Rectal smooth muscle tissue (tissue), 1 donor: ENCODE data around the gene HINT2.

Experiments
- H3K27ac ChIP-seq: one replicate; pipeline ENCODE4 v1.7.0; 2013; ENCODE audit warnings: low read depth, low read length, inconsistent platforms
- H3K27me3 ChIP-seq: one replicate; pipeline ENCODE4 v1.7.0; 2013; ENCODE audit warnings: low read length; ENCODE audit not compliant: control insufficient read depth, insufficient read depth
- H3K36me3 ChIP-seq: one replicate; pipeline ENCODE4 v1.7.0; 2013; ENCODE audit warnings: low read length; ENCODE audit not compliant: control insufficient read depth, insufficient read depth
- H3K4me1 ChIP-seq: one replicate; pipeline ENCODE4 v1.7.0; 2013; ENCODE audit warnings: low read length; ENCODE audit not compliant: control insufficient read depth, insufficient read depth
- H3K4me3 ChIP-seq: one replicate; pipeline ENCODE4 v1.7.0; 2013; ENCODE audit warnings: low read length
- H3K9ac ChIP-seq: one replicate; pipeline ENCODE4 v1.7.0; 2013; ENCODE audit warnings: low read length

HINT2 gene

DNA sequence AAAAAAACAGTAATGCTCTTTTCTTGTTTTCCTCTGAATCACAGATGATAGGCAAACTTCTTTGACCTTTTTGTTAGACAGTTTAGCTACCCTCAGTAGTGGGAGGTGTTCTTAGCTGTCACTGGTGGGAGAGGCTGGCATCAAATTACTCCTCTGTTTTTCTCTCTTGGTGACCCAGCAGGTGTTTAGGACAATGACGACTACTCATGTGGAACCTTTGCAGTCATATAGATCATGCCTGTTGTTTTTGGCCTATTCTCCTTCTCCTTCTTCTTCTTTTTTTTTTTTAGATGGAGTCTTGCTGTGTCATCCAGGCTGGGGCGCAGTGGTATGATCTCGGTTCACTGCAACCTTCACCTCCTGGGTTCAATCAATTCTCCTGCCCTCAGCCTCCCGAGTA, 38.8 kb downstream of the HINT2 start:
- Histone ChIP-seq H3K27me3 (no peaks in the 10 kb centered on the region), H3K4me3 (no peak overlapping the region), H3K4me1 (no peaks in the 10 kb centered on the region), H3K9ac (no peak overlapping the region), H3K27ac (no peak overlapping the region), H3K36me3 (no peaks in the 10 kb centered on the region)

DNA sequence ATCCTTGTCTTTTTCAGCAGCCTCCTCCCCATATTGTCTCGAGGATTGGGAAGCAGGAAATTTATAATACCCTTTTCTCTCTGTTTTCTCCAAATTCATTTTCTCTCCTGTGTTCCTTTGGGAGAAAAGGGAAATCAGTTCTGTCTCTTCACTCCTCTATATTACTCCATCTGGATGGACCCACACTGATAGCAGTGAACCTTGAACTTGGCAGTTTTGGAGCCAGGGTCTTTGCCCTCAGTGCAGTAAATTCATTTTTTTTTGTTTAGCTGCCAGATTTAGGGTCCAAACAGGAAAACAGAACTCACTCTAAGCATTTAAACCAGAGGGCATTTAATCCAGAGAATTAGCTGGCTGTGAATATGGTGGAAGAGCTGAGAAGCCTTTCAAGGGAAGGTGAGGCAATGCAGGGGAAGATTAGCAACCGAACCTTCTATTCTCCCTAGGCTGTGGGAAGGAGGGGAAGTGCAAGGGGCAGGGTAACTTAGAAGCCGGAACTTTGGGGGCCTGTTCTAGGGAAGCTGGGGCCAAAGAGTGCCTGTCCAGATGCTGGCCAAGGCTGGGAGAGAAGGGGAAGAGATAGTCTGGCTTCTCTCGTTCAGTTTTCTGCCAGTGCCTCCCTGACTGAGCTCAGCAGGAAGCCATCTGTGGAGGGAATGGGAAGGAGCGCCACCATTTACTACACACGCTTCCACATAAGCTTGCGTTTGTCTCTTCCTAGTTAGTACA, 39.8 kb downstream of the HINT2 start:
- no peaks in the 10 kb centered on the region for H3K4me1 ChIP-seq
- H3K27me3 ChIP-seq: no peaks in the 10 kb centered on the region
- no peak overlapping the region for H3K9ac ChIP-seq
- H3K4me3 ChIP-seq: no peak overlapping the region
- H3K36me3 ChIP-seq: no peaks in the 10 kb centered on the region
- no peak overlapping the region for H3K27ac ChIP-seq

DNA sequence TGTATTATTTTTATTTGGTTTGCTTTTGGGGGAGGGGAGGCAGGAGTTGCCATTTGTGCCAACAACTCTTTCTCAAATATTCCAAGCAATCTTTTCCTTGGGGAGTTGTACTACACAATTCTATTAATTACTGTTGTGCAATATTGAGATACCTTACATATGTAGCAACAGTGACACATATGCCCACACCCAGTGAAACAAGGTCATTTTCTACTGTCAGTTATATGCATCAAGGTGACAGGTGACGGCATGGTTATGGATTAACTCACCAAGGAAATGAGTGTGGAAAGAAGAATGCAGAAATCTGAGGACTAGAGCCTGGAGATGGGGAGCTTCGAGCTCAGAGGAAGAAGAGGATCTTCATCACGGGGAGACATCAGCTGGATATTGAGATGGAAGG, 42.9 kb downstream of the HINT2 start:
- no peak overlapping the region for H3K4me3 ChIP-seq
- H3K9ac ChIP-seq: no peak overlapping the region
- H3K4me1 ChIP-seq: no peaks in the 10 kb centered on the region
- no peaks in the 10 kb centered on the region for H3K27me3 ChIP-seq
- no peak overlapping the region for H3K27ac ChIP-seq
- no peaks in the 10 kb centered on the region for H3K36me3 ChIP-seq

DNA sequence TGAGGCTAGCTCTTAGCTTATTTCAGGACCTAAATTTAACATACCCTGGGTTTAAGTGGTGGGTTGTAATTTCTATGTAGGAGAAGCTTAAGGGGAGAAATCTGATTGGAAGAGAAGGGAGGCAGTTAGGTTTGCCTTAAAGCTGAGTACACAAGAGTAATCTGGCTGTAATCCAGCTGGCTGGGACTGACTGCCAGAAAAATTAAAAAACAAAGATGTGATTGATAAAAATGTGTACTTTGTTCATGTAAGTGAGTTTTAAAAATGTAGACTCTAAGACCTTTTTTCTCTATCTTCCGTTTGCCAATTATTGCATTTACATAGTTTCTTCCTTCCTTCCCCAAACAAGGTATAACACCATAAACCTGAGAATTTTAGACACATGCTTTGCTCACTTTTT, 43.3 kb downstream of the HINT2 start:
- Histone ChIP-seq H3K4me1 (no peaks in the 10 kb centered on the region), H3K4me3 (no peak overlapping the region), H3K27me3 (no peaks in the 10 kb centered on the region), H3K27ac (no peak overlapping the region), H3K9ac (no peak overlapping the region), H3K36me3 (no peaks in the 10 kb centered on the region)

DNA sequence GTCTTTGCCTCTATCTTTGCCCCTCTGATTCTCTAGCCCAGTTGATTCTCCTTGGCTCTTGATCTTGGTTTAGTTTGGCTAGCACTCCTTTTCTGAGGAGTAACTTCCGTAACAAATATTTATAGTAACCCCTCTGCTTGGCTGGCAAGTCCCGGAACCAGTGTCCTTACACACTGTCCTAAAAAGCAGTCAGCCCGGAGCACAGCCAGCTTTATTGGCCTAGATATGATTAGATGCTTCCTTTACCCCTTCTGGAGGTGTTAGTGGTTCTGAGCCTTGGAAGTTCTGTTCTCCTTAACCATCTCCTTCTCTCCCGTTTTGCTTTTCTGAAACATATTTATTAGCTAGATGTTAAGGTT, 43.8 kb downstream of the HINT2 start:
- Histone ChIP-seq H3K4me3 (no peak overlapping the region), H3K27me3 (no peaks in the 10 kb centered on the region), H3K9ac (no peak overlapping the region), H3K36me3 (no peaks in the 10 kb centered on the region), H3K27ac (no peak overlapping the region), H3K4me1 (no peaks in the 10 kb centered on the region)

DNA sequence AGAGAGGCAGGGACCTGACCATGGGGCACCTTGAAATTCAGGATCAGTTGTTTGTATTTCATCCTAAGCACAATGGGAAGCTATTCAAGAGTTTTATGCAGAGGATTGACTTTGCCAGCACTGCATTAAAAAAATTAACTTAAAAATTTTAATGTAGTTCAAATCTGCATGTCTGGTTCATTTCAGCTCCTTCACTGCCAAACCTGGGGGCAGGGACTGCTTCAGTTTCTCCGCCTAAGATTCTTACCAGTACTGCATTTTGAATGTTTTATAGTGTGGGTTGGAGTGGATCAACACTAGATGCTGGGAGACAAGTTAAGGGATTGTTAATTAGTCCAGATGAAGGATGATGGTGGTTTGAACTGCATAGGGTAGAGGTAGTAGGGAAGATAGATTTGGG, 45.1 kb downstream of the HINT2 start:
- H3K4me1 ChIP-seq: no peaks in the 10 kb centered on the region
- no peak overlapping the region for H3K27ac ChIP-seq
- no peak overlapping the region for H3K4me3 ChIP-seq
- no peaks in the 10 kb centered on the region for H3K27me3 ChIP-seq
- no peak overlapping the region for H3K9ac ChIP-seq
- H3K36me3 ChIP-seq: no peaks in the 10 kb centered on the region

DNA sequence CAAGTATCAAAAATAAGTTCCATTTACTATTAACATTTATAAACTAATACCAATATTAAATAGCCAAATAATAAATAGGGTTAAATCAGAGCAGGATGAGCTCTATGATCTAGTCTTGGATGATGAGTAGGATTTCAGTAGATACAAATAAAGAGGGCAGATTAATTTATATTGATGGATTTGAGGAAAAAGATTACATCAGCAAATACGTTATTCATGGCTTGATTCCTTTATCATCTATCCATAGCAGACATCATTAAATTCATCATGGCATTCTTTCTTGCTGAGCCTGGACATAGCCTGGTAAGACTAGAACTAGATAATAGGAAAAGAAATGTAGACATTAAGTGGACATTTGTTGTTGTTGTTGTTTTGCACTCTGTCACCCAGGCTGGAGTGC, 47.4 kb downstream of the HINT2 start:
- no peak overlapping the region for H3K27ac ChIP-seq
- H3K27me3 ChIP-seq: no peaks in the 10 kb centered on the region
- no peak overlapping the region for H3K4me3 ChIP-seq
- H3K4me1 ChIP-seq: no peaks in the 10 kb centered on the region
- no peaks in the 10 kb centered on the region for H3K36me3 ChIP-seq
- no peak overlapping the region for H3K9ac ChIP-seq

DNA sequence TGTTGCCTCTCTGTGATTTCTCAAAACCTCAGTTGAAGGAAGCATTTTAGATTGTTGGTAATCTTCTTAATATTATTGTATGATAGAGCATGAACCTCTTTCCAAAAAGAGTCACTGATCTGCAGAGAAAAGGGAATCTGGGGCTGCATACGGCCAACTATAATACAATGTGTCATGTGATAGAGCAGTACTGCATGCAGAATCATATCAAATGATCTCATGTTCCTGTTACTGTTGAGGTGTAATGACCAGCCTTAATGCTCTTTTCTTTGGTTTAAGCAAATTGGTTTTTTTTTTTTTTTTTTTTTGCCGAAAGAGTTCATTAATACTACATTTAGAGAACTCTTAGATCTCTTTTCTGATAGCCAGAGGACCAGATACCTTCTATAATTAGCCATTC, 47.8 kb downstream of the HINT2 start:
- H3K9ac ChIP-seq: no peak overlapping the region
- H3K4me3 ChIP-seq: no peak overlapping the region
- H3K36me3 ChIP-seq: no peaks in the 10 kb centered on the region
- H3K4me1 ChIP-seq: no peaks in the 10 kb centered on the region
- H3K27me3 ChIP-seq: no peaks in the 10 kb centered on the region
- no peak overlapping the region for H3K27ac ChIP-seq

DNA sequence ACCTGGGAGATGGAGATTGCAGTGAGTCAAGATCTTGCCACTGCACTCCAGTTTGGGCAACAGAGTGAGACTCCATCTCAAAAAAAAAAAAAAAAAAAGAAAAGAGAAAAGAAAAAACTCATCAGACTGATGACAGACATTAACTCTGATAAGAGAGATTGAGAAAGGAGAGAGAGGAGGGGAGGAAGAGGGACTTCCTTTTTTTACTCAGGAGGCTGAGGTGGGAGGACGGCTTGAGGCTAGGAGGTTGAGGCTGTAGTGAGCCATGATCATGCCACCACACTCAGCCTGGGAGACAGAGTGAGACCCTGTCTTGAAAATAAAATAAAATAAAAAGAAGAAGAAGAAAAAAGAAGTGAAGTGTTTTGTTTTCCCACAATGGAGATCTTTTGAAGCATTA, 51.0 kb downstream of the HINT2 start:
- H3K27ac ChIP-seq: no peak overlapping the region
- H3K9ac ChIP-seq: no peak overlapping the region
- H3K4me3 ChIP-seq: no peak overlapping the region
- H3K4me1 ChIP-seq: no peaks in the 10 kb centered on the region
- H3K36me3 ChIP-seq: no peaks in the 10 kb centered on the region
- no peaks in the 10 kb centered on the region for H3K27me3 ChIP-seq

DNA sequence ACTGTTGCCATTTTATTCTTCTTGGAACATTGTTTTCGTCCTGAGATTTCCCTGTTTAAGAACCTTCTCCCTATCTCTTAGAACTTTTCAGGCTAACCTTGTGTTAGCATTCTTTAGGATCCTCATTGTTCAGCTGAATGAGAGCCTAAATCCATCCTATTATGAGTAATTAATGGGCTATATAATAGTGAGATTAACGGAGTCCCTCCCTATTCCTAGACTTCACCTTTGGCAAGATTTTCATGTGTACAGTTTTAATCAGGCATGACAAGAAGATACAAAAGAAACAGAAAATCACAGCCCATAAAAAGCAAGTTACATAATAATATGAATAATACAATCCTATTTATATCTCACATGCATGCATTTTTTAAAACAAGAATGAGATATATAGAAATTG, 51.7 kb downstream of the HINT2 start:
- Histone ChIP-seq H3K4me1 (no peaks in the 10 kb centered on the region), H3K9ac (no peak overlapping the region), H3K27me3 (no peaks in the 10 kb centered on the region), H3K27ac (no peak overlapping the region), H3K36me3 (no peaks in the 10 kb centered on the region), H3K4me3 (no peak overlapping the region)
